ENCODE results near the gene KIAA1328.

GRCh38 chr18:37019157-37019827 lies 190.4 kb downstream of the KIAA1328 start:
- TF ChIP-seq CTCF (IDR thresholded peaks at IDR 0.05) (peak; percentile 50), POLR2AphosphoS5 (IDR thresholded peaks at IDR 0.05; ENCODE audit: low read depth, low read length) (no peak), SIN3A (IDR thresholded peaks at IDR 0.05; ENCODE audit: borderline replicate concordance, insufficient read depth, low read depth, low read length) (no peak), REST (IDR thresholded peaks at IDR 0.05; ENCODE audit: insufficient read depth in 1 of 2, low read depth in 2 of 2, low read length in 1 of 2) (no peak), TCF7L2 (IDR thresholded peaks at IDR 0.05; ENCODE audit: low read depth, low read length) (no peak)
